ENCODE results near the gene ARHGAP19. TPM values are rescaled to one million over a fixed set of nuclear protein-coding genes. Genes with fewer than 3 reads are reported as not detected.

The ARHGAP19 gene
- total RNA-seq, 2 experiments from 2014 or later = 48.3 to 50.4 TPM

- ATAC-seq (no peak), DNase-seq (no peak)
- H3K9me3 Mint-ChIP-seq (ENCODE audit: low read depth) = no peaks in the 10 kb centered on the region
- H3K36me3 Mint-ChIP-seq = peaks cover 18% of the 10 kb centered on the region
- H3K27me3 Mint-ChIP-seq = peaks cover 4% of the 10 kb centered on the region
- CTCF ChIA-PET = interaction anchor here (5.1 kb wide), 1 partner anchor 12 kb away, joined by 35 read pairs; the partner anchor contains the start of gene FRAT1
- no peak overlapping the region for H3K4me3 Mint-ChIP-seq
- peaks cover 61% of the 10 kb centered on the region for H3K4me1 Mint-ChIP-seq
- no peak overlapping the region for H3K27ac Mint-ChIP-seq
These were observed 38.8 kb upstream of the ARHGAP19 start for GRCh38 chr10:97331153-97331703.

GRCh38 chr10:97329766-97330165 lies 37.3 kb upstream of the ARHGAP19 start:
- no peak for DNase-seq
- Mint-ChIP-seq H3K27me3 (no peaks in the 10 kb centered on the region), H3K4me1 (peaks cover 60% of the 10 kb centered on the region), H3K4me3 (no peak overlapping the region), H3K36me3 (peaks cover 18% of the 10 kb centered on the region), H3K27ac (no peak overlapping the region), H3K9me3 (ENCODE audit: low read depth) (no peaks in the 10 kb centered on the region)
- CTCF ChIA-PET = interaction anchor here (5.1 kb wide), 1 partner anchor 10 kb away, joined by 35 read pairs; the partner anchor contains the start of gene FRAT1
- ATAC-seq = no peak

- peaks cover 18% of the 10 kb centered on the region for H3K36me3 Mint-ChIP-seq
- H3K9me3 Mint-ChIP-seq (ENCODE audit: low read depth) = no peaks in the 10 kb centered on the region
- DNase-seq (no peak), ATAC-seq (peak; percentile 30)
- H3K27me3 Mint-ChIP-seq = no peaks in the 10 kb centered on the region
- H3K4me3 Mint-ChIP-seq = no peak overlapping the region
- peaks cover 60% of the 10 kb centered on the region for H3K4me1 Mint-ChIP-seq
- CTCF ChIA-PET = no interaction called here
- peak overlapping the region; percentile 41 for H3K27ac Mint-ChIP-seq
These were observed 36.4 kb upstream of the ARHGAP19 start for GRCh38 chr10:97328646-97329453.

- Mint-ChIP-seq H3K36me3 (peaks cover 18% of the 10 kb centered on the region), H3K27me3 (no peaks in the 10 kb centered on the region), H3K4me1 (peaks cover 50% of the 10 kb centered on the region), H3K27ac (peak overlapping the region; percentile 75), H3K9me3 (ENCODE audit: low read depth) (no peaks in the 10 kb centered on the region), H3K4me3 (no peak overlapping the region)
- CTCF ChIA-PET = interaction anchor here (0.9 to 1.3 kb wide), 3 partner anchors 13 to 74 kb away, joined by 3 read pairs; partner anchors contain the start of gene RRP12
- ATAC-seq (no peak), DNase-seq (no peak)
These were observed 35.2 kb upstream of the ARHGAP19 start for GRCh38 chr10:97327348-97328294.

- ATAC-seq = no peak
- no peak overlapping the region for H3K4me3 Mint-ChIP-seq
- peaks cover 12% of the 10 kb centered on the region for H3K36me3 Mint-ChIP-seq
- H3K4me1 Mint-ChIP-seq = peaks cover 48% of the 10 kb centered on the region
- no peaks in the 10 kb centered on the region for H3K9me3 Mint-ChIP-seq (ENCODE audit: low read depth)
- no peak for DNase-seq
- H3K27me3 Mint-ChIP-seq = no peaks in the 10 kb centered on the region
- no peak overlapping the region for H3K27ac Mint-ChIP-seq
- CTCF ChIA-PET = interaction anchor here (2.5 kb wide), 1 partner anchor 8 kb away, joined by 9 read pairs; no protein-coding TSS in a partner anchor
These were observed 33.3 kb upstream of the ARHGAP19 start for GRCh38 chr10:97325754-97326153.

GRCh38 chr10:97323501-97323900 lies 31.1 kb upstream of the ARHGAP19 start:
- H3K4me1 Mint-ChIP-seq = peaks cover 45% of the 10 kb centered on the region
- H3K4me3 Mint-ChIP-seq = no peak overlapping the region
- H3K27ac Mint-ChIP-seq = no peak overlapping the region
- no peak for ATAC-seq
- H3K9me3 Mint-ChIP-seq (ENCODE audit: low read depth) = no peaks in the 10 kb centered on the region
- H3K36me3 Mint-ChIP-seq = peaks cover 2% of the 10 kb centered on the region
- H3K27me3 Mint-ChIP-seq = no peaks in the 10 kb centered on the region
- DNase-seq = no peak
- CTCF ChIA-PET = interaction anchor here (0.7 to 2.5 kb wide), 3 partner anchors 10 to 267 kb away, joined by 3 to 9 read pairs (median 4); no protein-coding TSS in a partner anchor

GRCh38 chr10:97321804-97322190 lies 29.4 kb upstream of the ARHGAP19 start:
- no peaks in the 10 kb centered on the region for H3K27me3 Mint-ChIP-seq
- DNase-seq (no peak), ATAC-seq (no peak)
- no peaks in the 10 kb centered on the region for H3K36me3 Mint-ChIP-seq
- peaks cover 29% of the 10 kb centered on the region for H3K4me1 Mint-ChIP-seq
- no peak overlapping the region for H3K27ac Mint-ChIP-seq
- CTCF ChIA-PET = interaction anchor here (2.0 kb wide), 1 partner anchor 11 kb away, joined by 9 read pairs; no protein-coding TSS in a partner anchor
- H3K9me3 Mint-ChIP-seq (ENCODE audit: low read depth) = no peaks in the 10 kb centered on the region
- H3K4me3 Mint-ChIP-seq = peak overlapping the region; percentile 82

GRCh38 chr10:97321032-97321803 lies 28.8 kb upstream of the ARHGAP19 start:
- DNase-seq (no peak), ATAC-seq (no peak)
- Mint-ChIP-seq H3K4me3 (peak overlapping the region; percentile 82), H3K27ac (peak overlapping the region; percentile 64), H3K36me3 (no peaks in the 10 kb centered on the region), H3K4me1 (peaks cover 24% of the 10 kb centered on the region), H3K9me3 (ENCODE audit: low read depth) (no peaks in the 10 kb centered on the region), H3K27me3 (no peaks in the 10 kb centered on the region)
- CTCF ChIA-PET = interaction anchor here (2.0 kb wide), 1 partner anchor 12 kb away, joined by 9 read pairs; no protein-coding TSS in a partner anchor

GRCh38 chr10:97320480-97321031 lies 28.1 kb upstream of the ARHGAP19 start:
- no peaks in the 10 kb centered on the region for H3K9me3 Mint-ChIP-seq (ENCODE audit: low read depth)
- ATAC-seq = peak; percentile 11
- no peaks in the 10 kb centered on the region for H3K36me3 Mint-ChIP-seq
- peak; percentile 53 for DNase-seq
- CTCF ChIA-PET = interaction anchor here (0.6 to 2.0 kb wide), 6 partner anchors 12 to 221 kb away, joined by 3 to 35 read pairs (median 9); partner anchors contain the start of genes ARHGAP19 and FRAT2
- no peaks in the 10 kb centered on the region for H3K27me3 Mint-ChIP-seq
- H3K4me1 Mint-ChIP-seq = peaks cover 22% of the 10 kb centered on the region
- H3K27ac Mint-ChIP-seq = peak overlapping the region; percentile 64
- peak overlapping the region; percentile 82 for H3K4me3 Mint-ChIP-seq

- Mint-ChIP-seq H3K4me3 (peak overlapping the region; percentile 82), H3K36me3 (no peaks in the 10 kb centered on the region), H3K4me1 (peaks cover 22% of the 10 kb centered on the region), H3K27me3 (no peaks in the 10 kb centered on the region), H3K27ac (peak overlapping the region; percentile 64), H3K9me3 (ENCODE audit: low read depth) (no peaks in the 10 kb centered on the region)
- CTCF ChIA-PET = interaction anchor here (0.6 to 2.0 kb wide), 7 partner anchors 12 to 222 kb away, joined by 3 to 35 read pairs (median 4); partner anchors contain the start of genes ARHGAP19 and FRAT2
- peak; percentile 50 for ATAC-seq
- peak; percentile 78 for DNase-seq
These were observed 27.4 kb upstream of the ARHGAP19 start for GRCh38 chr10:97319671-97320479.
